Body of pancreas (tissue), 4 donors: Measurements from ENCODE around the gene USP31. TPM values are rescaled to one million over a fixed set of nuclear protein-coding genes. Genes with fewer than 3 reads are reported as not detected.
A peak's percentile ranks its signal among the peaks of the same experiment; 100 is the strongest.

ENCODE experiments used
- ATAC-seq: fragments of 150-250 bp; one replicate; pipeline ENCODE4 v1.9.1; 2016
- DNase-seq, 4 donors: peaks; one replicate each; pipeline ENCODE4 v3.0.0-alpha.2; 2019
- H3K27ac ChIP-seq, 4 donors: fragments of 200-600 bp; sonication (generic); 1 replicate in 3 of 4; 2 replicates in 1 of 4; pipeline versions ENCODE4 v1.5.1 to v1.6.1; 2016 to 2019; ENCODE audit warnings: mild to moderate bottlenecking in 1 of 4, mixed read lengths in 1 of 4, moderate library complexity in 1 of 4
- H3K27me3 ChIP-seq, 2 donors: fragments of 200-600 bp; sonication (generic); one replicate each; pipeline ENCODE4 v1.6.0; 2016; ENCODE audit warnings: mild to moderate bottlenecking in 1 of 2
- H3K36me3 ChIP-seq, 2 donors: fragments of 200-600 bp; sonication (generic); replicated peaks in 1 of 2; 2 replicates each; pipeline ENCODE4 v1.5.1; 2016; ENCODE audit warnings: low read depth in 2 of 2; ENCODE audit not compliant: insufficient read depth in 1 of 2
- H3K4me1 ChIP-seq: fragments of 200-600 bp; sonication (generic); one replicate; pipeline ENCODE4 v1.6.0; 2016
- H3K4me3 ChIP-seq, 2 donors: fragments of 200-600 bp; sonication (generic); 1 replicate in 1 of 2; 2 replicates in 1 of 2; pipeline ENCODE4 v1.5.1; 2016 to 2019
- H3K9me3 ChIP-seq, 3 donors: fragments of 200-600 bp; sonication (generic); 1 replicate in 2 of 3; 2 replicates in 1 of 3; pipeline ENCODE4 v1.5.1; 2016
- CTCF ChIP-seq, 7 experiments: fragments of 450-650 bp in 4 of 7; fragments of 200-600 bp in 3 of 7; sonication (generic) in 3 of 7; IDR thresholded peaks; one replicate each; pipeline ENCODE4 v1.5.1; 2016 to 2019; ENCODE audit warnings: antibody characterized with exemption in 7 of 7
- POLR2A ChIP-seq, 3 donors: fragments of 450-650 bp; IDR thresholded peaks; one replicate each; pipeline ENCODE4 v1.6.1; 2016; ENCODE audit warnings: antibody characterized with exemption in 3 of 3, mild to moderate bottlenecking in 2 of 3
- WGBS, 2 donors: methylation state at CpG; one replicate each; pipeline ENCODE4 v1.1.5; 2017; 5-methylcytosine and 5-hydroxymethylcytosine counted together
- intact Hi-C: fragments of 100-400 bp; cut with DNase I; formaldehyde crosslinking; loops from one replicate; pipeline ENCODE4 v1.15.1; 2023
- total RNA-seq, 2 donors: library from RNA; depleted of rRNA; stranded (reverse); fragments of >200 nt; gene quantifications; one replicate each; pipeline ENCODE4 v1.1.0, GENCODE V29; 2016

The USP31 gene
- total RNA-seq, 2 donors from 2014 or later = 5.2 to 8.6 TPM

DNA sequence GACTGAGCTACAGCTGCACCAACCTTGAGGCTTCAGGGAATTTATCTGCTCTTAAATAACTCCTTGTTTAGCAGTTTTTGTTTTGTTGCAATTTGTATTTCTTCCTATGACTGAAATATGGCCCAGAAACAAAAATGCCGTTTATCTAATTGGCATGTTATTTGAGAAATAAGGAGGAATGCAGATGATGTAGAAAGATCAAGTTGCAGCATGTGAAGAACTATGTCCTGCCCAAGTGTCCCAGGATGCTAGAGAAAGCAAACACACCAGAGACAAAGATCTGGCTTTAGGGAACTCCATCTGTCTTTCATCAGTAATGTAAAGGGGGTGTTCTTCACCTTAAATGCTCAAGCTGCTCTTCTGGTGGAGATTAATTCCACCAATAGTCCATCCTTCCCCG lies 29.7 kb downstream of the USP31 start:
- DNase-seq (no peak), ATAC-seq (no peak)
- WGBS, 2 donors = 66 to 75% methylated on average over 2 of the region's 2 CpGs
- no peak for TF ChIP-seq CTCF (IDR thresholded peaks at IDR 0.05)
- TF ChIP-seq POLR2A (IDR thresholded peaks at IDR 0.05) = no peak
- Histone ChIP-seq H3K9me3 (no peaks in the 10 kb centered on the region), H3K4me1 (peaks cover under 1% of the 10 kb centered on the region), H3K36me3 (no peaks in the 10 kb centered on the region), H3K4me3 (no peak overlapping the region), H3K27me3 (no peaks in the 10 kb centered on the region), H3K27ac (no peak overlapping the region)
- intact Hi-C loops = no loop called here

DNA sequence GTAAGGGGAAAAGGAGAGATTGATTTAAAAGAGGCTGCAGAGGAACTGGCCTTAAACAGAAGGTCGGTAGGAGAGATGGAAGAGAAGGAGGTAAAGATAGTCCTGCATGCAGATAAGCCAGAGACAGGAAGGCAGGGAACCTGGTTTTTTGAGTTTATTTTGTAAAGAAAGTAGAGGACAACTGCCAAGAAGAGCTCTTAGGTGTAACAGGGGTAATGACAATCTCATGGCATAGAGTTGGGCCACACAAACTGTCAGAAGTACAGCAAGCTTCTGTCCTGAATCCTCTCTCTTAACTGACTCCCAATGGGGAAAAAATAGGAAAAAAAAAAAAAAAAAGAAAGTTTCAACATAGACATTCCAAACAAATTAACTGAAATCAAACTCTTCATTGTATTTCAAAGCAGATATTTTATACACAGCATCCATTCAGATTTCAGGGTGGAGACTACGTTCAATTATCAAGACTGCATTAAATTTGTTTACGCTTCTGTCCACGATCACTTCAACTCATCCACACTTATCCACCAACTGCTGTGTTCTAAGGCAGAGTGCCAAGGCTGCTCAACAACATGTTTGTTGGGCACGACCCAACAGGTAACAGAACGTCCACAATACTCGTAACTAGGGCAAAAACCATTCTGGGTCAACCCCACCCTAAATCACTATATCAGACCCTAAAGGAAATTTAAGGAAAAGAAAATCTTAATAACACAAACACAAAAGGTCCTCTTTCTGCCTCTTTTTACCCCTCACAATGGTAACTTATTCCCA lies 34.9 kb downstream of the USP31 start:
- H3K4me1 ChIP-seq = peaks cover 10% of the 10 kb centered on the region
- H3K27me3 ChIP-seq = no peaks in the 10 kb centered on the region
- H3K4me3 ChIP-seq = no peak overlapping the region
- no peak overlapping the region for H3K27ac ChIP-seq
- DNase-seq = peak in 3 of 4 donors; percentile 23 to 46 (median 39)
- no peak for TF ChIP-seq POLR2A (IDR thresholded peaks at IDR 0.05)
- no peak for TF ChIP-seq CTCF (IDR thresholded peaks at IDR 0.05)
- WGBS, 2 donors = 31 to 38% methylated on average over 7 of the region's 7 CpGs
- intact Hi-C loops = no loop called here
- ATAC-seq = no peak
- no peaks in the 10 kb centered on the region for H3K9me3 ChIP-seq
- H3K36me3 ChIP-seq = no peaks in the 10 kb centered on the region

- DNase-seq (no peak), ATAC-seq (no peak)
- WGBS, 2 donors = 63 to 77% methylated on average over 5 of the region's 5 CpGs
- intact Hi-C loops = no loop called here
- Histone ChIP-seq H3K36me3 (no peaks in the 10 kb centered on the region), H3K27me3 (no peaks in the 10 kb centered on the region), H3K27ac (no peak overlapping the region), H3K9me3 (no peaks in the 10 kb centered on the region), H3K4me3 (no peak overlapping the region), H3K4me1 (peaks cover 10% of the 10 kb centered on the region)
- no peak for TF ChIP-seq POLR2A (IDR thresholded peaks at IDR 0.05)
- no peak for TF ChIP-seq CTCF (IDR thresholded peaks at IDR 0.05)
These were observed 36.1 kb downstream of the USP31 start for GRCh38 chr16:23113185-23113584.

DNA sequence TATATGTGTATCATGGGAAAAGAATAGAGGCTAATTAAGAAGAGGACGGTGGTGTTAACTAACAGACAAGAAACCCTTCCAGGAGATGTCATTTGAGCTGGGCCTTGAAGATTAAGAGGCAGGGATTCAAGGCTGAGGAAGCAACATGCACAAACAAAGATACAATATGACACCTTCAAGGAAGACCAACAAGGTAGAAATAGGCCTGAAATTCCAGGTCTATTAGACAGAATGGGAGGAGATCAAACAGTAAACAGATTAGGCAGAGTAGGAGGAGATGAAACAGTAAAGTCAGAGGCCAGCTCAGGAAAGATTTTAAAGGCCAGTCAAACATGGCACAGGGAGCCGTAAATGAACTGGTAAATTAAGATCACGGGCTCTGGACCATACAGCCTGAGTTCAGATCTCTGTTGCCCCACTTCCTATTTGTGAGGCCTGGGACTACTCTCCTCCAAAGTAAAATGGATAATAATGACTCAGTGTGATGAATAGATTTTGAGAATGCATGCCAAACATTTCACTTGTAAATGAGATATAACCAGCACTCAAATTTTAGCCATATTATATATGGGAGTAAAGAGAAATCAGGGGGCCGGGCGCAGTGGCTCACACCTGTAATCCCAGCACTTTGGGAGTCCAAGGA lies 38.9 kb downstream of the USP31 start:
- intact Hi-C loops = no loop called here
- WGBS, 2 donors = 91 to 95% methylated on average over 5 of the region's 5 CpGs
- Histone ChIP-seq H3K9me3 (no peaks in the 10 kb centered on the region), H3K36me3 (no peaks in the 10 kb centered on the region), H3K27me3 (no peaks in the 10 kb centered on the region), H3K27ac (no peak overlapping the region), H3K4me3 (no peak overlapping the region), H3K4me1 (peaks cover 11% of the 10 kb centered on the region)
- DNase-seq (no peak), ATAC-seq (no peak)
- TF ChIP-seq CTCF (IDR thresholded peaks at IDR 0.05) (no peak), POLR2A (IDR thresholded peaks at IDR 0.05) (no peak)
